Left forelimb (tissue), 1 donor: ENCODE results near the gene FAM83E.

Experiments used
- DNase-seq: peaks from one replicate; pipeline ENCODE4 v3.0.0-alpha.2; 2018; ENCODE audit warnings: low spot score

Gene FAM83E

DNA sequence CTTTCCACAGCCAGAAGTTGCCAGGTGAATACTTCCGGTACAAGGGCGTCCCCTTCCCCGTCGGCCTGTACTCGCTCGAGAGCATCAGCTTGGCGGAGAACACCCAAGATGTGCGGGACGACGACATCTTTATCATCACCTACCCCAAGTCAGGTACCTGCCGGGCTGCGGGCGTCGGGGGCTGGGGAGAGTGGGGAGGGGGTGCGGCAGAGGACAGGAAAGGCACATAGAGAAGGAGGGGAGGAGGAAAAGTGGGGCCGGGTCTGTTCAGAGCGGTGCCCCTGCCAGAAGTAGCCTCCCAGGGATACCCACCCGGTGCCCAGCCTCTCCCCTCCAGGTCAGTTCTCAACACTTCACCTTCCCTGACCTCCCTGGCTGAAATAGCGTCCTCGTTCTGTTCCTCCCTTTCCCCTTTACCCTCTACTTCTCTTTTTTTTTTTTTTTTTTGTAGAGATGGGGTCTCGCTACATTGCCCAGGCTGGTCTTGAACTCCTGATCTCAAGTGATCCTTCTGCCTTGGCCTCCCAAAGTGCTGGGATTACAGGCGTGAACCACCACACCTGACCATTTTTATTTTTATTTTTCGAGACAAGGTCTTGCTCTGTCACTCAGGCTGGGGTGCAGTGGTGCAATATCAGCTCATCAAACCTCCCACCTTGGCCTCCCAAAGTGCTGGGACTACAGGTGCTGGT, 38.8 kb downstream of the FAM83E start:
- DNase-seq: no peak

DNA sequence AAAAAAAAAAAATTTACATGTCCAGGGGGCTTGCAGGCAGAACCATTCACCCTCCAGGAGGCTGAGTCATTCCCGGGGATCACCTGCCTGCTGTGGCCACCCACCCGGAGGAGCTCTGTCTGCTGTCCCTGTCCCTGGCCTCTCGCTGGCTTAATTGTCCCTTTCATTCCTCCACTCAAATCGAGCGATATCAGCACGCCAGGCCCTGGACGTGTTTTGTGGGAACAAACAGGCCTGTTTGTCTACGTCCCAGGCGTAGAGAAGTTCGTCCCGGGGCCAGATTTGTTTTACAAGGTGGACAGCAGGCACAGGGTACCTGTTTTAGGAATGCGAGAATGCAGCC, 41.7 kb downstream of the FAM83E start:
- no peak for DNase-seq

DNA sequence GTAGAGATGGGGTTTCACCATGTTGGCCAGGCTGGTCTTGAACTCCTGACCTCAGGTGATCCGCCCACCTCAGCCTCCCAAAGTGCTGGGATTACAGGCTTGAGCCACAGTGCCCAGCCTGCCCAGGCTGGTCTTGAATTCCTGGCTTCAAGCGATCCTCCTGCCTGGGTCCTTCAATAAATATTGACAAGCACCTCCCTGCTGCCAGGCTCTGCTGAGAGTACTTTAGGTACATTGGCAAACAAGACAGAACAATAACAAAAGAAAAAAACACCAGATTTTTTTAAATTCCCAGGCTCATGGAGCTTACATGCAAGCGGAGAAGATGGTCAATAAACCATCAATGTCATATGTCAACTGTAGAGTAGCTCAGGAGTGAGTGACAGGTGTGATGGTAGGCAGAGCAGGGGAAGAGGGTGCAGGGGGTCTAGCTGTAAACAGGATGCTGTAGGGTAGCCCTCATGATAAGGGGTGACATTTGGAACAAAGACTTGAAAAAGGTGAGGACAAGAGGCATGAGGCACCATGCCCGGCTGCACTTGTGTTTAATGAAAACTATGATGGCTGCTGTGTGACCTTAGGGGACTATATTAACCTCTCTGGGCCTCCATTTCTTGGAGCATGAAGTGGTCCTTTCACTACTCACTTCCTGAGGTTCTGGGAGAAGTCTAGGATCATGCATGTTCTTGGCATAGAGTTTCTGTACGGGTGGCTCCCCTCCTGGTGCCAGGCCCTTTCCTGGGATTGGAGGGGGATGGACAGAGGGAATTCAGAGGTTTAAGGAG, 43.3 kb downstream of the FAM83E start:
- no peak for DNase-seq

DNA sequence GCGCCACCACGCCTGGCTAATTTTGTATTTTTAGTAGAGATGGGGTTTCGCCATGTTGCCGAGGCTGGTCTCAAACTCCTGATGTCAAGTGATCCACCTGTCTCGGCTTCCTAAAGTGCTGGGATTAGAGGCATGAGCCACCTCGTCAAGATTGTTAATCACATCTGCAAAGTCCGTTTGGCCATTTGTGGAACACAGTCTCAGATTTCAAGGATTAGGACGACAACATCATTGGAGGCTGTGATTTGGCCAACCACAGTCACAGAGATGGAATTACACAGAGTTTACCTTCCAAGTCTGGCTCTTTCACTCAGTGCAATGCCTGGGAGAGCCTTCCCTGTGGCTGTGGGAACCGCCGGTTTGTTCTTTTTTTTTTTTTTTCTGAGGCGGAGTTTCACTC, 45.1 kb downstream of the FAM83E start:
- DNase-seq: no peak

DNA sequence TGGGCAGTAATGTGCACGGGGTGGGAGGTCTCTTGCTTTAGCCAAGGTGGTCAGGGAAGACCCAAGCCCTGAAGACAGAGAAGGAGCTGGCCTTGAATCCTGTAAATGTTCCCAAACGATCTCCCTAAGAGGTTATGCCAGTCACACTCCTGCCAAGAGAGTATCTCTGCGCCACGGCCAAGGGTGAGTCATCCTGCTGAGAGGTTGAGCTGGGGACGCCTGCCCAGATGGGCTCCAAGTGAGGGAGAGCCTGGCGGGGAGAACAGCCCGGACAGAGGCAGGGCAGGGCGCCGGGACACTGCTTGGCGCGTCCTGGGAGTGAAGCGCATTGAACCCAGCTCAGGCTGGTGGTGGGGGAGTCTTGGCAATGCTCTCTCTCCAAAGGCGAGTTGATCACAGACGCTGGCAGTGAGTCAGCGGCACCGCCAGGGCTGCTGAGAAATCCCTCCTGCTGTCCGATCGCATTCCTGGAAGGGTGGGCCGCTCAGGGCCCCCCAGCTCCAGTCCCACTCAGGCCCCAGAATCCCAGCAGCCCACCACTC, 46.5 kb downstream of the FAM83E start:
- DNase-seq: no peak

DNA sequence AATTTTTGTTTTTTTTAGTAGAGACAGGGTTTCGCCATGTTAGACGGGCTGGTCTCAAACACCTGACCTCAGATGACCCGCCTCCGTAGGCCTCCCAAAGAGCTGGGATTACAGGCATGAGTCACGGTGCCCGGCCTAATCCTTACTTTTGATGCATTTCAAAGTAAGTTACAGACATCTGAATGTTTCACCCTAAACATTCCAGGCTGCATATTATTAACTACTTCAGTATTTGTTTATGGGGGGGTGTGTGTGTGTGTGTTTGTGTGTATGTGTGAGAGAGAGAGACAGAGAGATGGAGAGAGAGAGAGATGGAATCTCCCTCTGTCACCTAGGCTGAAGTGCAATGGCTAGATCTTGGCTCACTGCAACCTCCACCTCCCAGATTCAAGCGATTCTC, 49.8 kb downstream of the FAM83E start:
- DNase-seq: no peak
